Umbilical cord (tissue), 2 donors: Measurements from ENCODE around the gene SMG6. TPM values are rescaled to one million over a fixed set of nuclear protein-coding genes. Genes with fewer than 3 reads are reported as not detected.

ENCODE experiments used
- DNase-seq: peaks from one replicate; pipeline ENCODE4 v3.0.0-alpha.2; 2015; ENCODE audit warnings: low spot score
- total RNA-seq: library from RNA; depleted of rRNA; stranded (reverse); fragments of >200 nt; gene quantifications from one replicate; pipeline ENCODE4 v1.2.3, GENCODE V29; 2014; ENCODE audit warnings: low replicate concordance; ENCODE audit not compliant: insufficient read depth

Gene SMG6
- total RNA-seq, 1 donor from 2014 or later: 29.1 TPM

- peak; percentile 58 for DNase-seq
These were observed 219.4 kb downstream of the SMG6 start for GRCh38 chr17:2084036-2084765.

GRCh38 chr17:2083613-2084035 is 220.0 kb downstream of the SMG6 start:
- DNase-seq: peak; percentile 91

GRCh38 chr17:2082003-2082781 is 221.4 kb downstream of the SMG6 start:
- DNase-seq: peak; percentile 70

- DNase-seq: no peak
These were observed 222.0 kb downstream of the SMG6 start for GRCh38 chr17:2081564-2081963.

GRCh38 chr17:2077040-2077439 is 226.5 kb downstream of the SMG6 start:
- DNase-seq: no peak

- DNase-seq: peak; percentile 81
These were observed 227.2 kb downstream of the SMG6 start for GRCh38 chr17:2076087-2076984.

- peak; percentile 93 for DNase-seq
These were observed 228.1 kb downstream of the SMG6 start for GRCh38 chr17:2075336-2076086.

- no peak for DNase-seq
These were observed 228.7 kb downstream of the SMG6 start for GRCh38 chr17:2074919-2075318.

GRCh38 chr17:2071455-2072281 is 231.9 kb downstream of the SMG6 start:
- DNase-seq: no peak

- DNase-seq: no peak
These were observed 232.6 kb downstream of the SMG6 start for GRCh38 chr17:2071024-2071385.

GRCh38 chr17:2070241-2071023 is 233.2 kb downstream of the SMG6 start:
- DNase-seq: no peak

- peak; percentile 93 for DNase-seq
These were observed 235.0 kb downstream of the SMG6 start for GRCh38 chr17:2068519-2069051.

GRCh38 chr17:2068031-2068518 is 235.5 kb downstream of the SMG6 start:
- DNase-seq: no peak

GRCh38 chr17:2067608-2068024 is 236.0 kb downstream of the SMG6 start:
- no peak for DNase-seq

GRCh38 chr17:2067048-2067561 is 236.5 kb downstream of the SMG6 start:
- no peak for DNase-seq

- DNase-seq: no peak
These were observed 237.6 kb downstream of the SMG6 start for GRCh38 chr17:2065949-2066400.

GRCh38 chr17:2064980-2065785 is 238.4 kb downstream of the SMG6 start:
- DNase-seq: no peak

GRCh38 chr17:2064520-2064971 is 239.0 kb downstream of the SMG6 start:
- DNase-seq: no peak
